GM12878 (cell line): ENCODE measurements around the gene ALKBH1. TPM values are rescaled to one million over a fixed set of nuclear protein-coding genes. Genes with fewer than 3 reads are reported as not detected.

Experiments used
- FOXK2 ChIP-seq: fragments of 450-650 bp; IDR thresholded peaks from 2 replicates; pipeline ENCODE4 v1.6.1; 2017; ENCODE audit warnings: mild to moderate bottlenecking, moderate library complexity
- KDM1A ChIP-seq: fragments of 200-600 bp; sonication (generic); IDR thresholded peaks from 2 replicates; pipeline ENCODE4 v1.6.1; 2016; ENCODE audit warnings: borderline replicate concordance
- NFIC ChIP-seq: IDR thresholded peaks from 2 replicates; pipeline ENCODE4 v1.6.1; 2012; ENCODE audit warnings: low read depth, mild to moderate bottlenecking, inconsistent platforms, low read length, moderate library complexity
- PAX8 ChIP-seq: fragments of 450-650 bp; IDR thresholded peaks from 2 replicates; pipeline ENCODE4 v1.6.1; 2017; ENCODE audit warnings: mild to moderate bottlenecking, moderate library complexity
- RCOR1 ChIP-seq: conservative IDR thresholded peaks from 2 replicates; pipeline ENCODE4 v1.6.1; 2012; ENCODE audit warnings: low read depth, low read length, improper control_type of control experiment
- SIX5 ChIP-seq: IDR thresholded peaks from 2 replicates; pipeline ENCODE4 v1.6.1; 2011; ENCODE audit warnings: mild to moderate bottlenecking, low read depth, low read length, moderate library complexity; ENCODE audit not compliant: severe bottlenecking
- WRNIP1 ChIP-seq: IDR thresholded peaks from 2 replicates; pipeline ENCODE4 v1.6.1; 2011; ENCODE audit warnings: low read depth, low read length, improper control_type of control experiment, borderline replicate concordance
- ZZZ3 ChIP-seq: IDR thresholded peaks from 2 replicates; pipeline ENCODE4 v1.6.1; 2011; ENCODE audit warnings: low read depth; ENCODE audit not compliant: control insufficient read depth, insufficient read length
- polyA plus RNA-seq, 11 experiments: library from polyadenylated mRNA; depleted of rRNA in 4 of 11; unstranded in 6 of 11; stranded (reverse) in 5 of 11; fragments of >200 nt; fragmentation: Nextera tagmentation in 4 of 11; fragmentation: Illumina TruSeq in 1 of 11; extraction: Ambion mirVana in 4 of 11; extraction: Trizol in 1 of 11; gene quantifications; 1 replicate in 1 of 11; 2 replicates in 10 of 11; pipeline versions ENCODE4 v1.2.1 to v1.2.3, GENCODE V29; 2011 to 2016; ENCODE audit warnings: inconsistent platforms in 2 of 11, missing spikeins in 2 of 11, low read depth in 1 of 11
- total RNA-seq, 4 experiments: library from RNA; depleted of rRNA in 3 of 4; stranded (reverse); fragments of >200 nt in 3 of 4; fragmentation: Illumina TruSeq in 1 of 4; extraction: Trizol in 1 of 4; gene quantifications; 2 replicates each; pipeline versions ENCODE4 v1.2.1 to v1.2.3, GENCODE V29; 2013 to 2021
- TF ChIP-seq, protein P1 (sequence below): IDR thresholded peaks from 2 replicates; pipeline ENCODE4 v1.6.1; 2011; ENCODE audit warnings: mild to moderate bottlenecking, low read depth, low read length, moderate library complexity; ENCODE audit not compliant: insufficient replicate concordance
- TF ChIP-seq, protein P2 (sequence below): fragments of 450-650 bp; IDR thresholded peaks from 2 replicates; pipeline ENCODE4 v1.6.1; 2017; ENCODE audit warnings: mild to moderate bottlenecking
- TF ChIP-seq, protein P3 (sequence below), 3 experiments: IDR thresholded peaks in 2 of 3; conservative IDR thresholded peaks in 1 of 3; 2 replicates each; pipeline ENCODE4 v1.5.1; 2011; ENCODE audit warnings: low read depth in 3 of 3, low read length in 3 of 3, mild to moderate bottlenecking in 3 of 3, control low read depth in 2 of 3, moderate library complexity in 2 of 3, inconsistent platforms in 1 of 3, mixed read lengths in 1 of 3; ENCODE audit not compliant: control insufficient read depth in 2 of 3, insufficient read depth in 1 of 3; ENCODE audit errors: extremely low read depth in 1 of 3

ALKBH1 gene
- total and polyA plus RNA-seq, 10 of the 15 experiments (the other 5 are each of a cell fraction or from before 2014, with no cell fraction given): 6.5 to 24.1 (median 17.0) TPM

DNA sequence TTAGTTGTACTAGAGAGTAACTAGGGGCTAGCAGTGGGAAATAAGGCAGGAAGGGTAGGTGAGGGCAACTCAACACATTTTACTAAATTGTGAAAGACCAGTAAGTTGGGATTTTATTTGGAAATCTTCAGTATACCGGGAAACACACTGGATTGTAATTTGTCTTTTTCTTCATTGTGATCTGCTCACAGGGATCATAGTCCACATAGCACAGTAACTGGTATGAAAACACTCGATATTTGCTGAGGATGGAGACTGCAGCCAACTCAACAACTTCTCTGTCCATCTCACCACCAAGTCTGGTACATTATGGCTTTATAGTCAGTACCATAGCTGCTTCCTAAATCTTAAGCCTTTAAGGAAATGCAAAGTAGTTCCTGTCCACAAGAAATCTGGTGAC, 2.5 kb upstream of the ALKBH1 start (continued):
- TF ChIP-seq, protein P1, sequence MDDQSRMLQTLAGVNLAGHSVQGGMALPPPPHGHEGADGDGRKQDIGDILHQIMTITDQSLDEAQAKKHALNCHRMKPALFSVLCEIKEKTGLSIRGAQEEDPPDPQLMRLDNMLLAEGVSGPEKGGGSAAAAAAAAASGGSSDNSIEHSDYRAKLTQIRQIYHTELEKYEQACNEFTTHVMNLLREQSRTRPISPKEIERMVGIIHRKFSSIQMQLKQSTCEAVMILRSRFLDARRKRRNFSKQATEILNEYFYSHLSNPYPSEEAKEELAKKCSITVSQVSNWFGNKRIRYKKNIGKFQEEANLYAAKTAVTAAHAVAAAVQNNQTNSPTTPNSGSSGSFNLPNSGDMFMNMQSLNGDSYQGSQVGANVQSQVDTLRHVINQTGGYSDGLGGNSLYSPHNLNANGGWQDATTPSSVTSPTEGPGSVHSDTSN: no peak
- no peak for TF ChIP-seq KDM1A
- no peak for TF ChIP-seq NFIC
- TF ChIP-seq FOXK2: no peak
- TF ChIP-seq, protein P2, sequence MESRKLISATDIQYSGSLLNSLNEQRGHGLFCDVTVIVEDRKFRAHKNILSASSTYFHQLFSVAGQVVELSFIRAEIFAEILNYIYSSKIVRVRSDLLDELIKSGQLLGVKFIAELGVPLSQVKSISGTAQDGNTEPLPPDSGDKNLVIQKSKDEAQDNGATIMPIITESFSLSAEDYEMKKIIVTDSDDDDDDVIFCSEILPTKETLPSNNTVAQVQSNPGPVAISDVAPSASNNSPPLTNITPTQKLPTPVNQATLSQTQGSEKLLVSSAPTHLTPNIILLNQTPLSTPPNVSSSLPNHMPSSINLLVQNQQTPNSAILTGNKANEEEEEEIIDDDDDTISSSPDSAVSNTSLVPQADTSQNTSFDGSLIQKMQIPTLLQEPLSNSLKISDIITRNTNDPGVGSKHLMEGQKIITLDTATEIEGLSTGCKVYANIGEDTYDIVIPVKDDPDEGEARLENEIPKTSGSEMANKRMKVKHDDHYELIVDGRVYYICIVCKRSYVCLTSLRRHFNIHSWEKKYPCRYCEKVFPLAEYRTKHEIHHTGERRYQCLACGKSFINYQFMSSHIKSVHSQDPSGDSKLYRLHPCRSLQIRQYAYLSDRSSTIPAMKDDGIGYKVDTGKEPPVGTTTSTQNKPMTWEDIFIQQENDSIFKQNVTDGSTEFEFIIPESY: no peak
- no peak for TF ChIP-seq RCOR1
- TF ChIP-seq SIX5: no peak
- no peak for TF ChIP-seq ZZZ3
- no peak for TF ChIP-seq PAX8
- TF ChIP-seq, protein P3, sequence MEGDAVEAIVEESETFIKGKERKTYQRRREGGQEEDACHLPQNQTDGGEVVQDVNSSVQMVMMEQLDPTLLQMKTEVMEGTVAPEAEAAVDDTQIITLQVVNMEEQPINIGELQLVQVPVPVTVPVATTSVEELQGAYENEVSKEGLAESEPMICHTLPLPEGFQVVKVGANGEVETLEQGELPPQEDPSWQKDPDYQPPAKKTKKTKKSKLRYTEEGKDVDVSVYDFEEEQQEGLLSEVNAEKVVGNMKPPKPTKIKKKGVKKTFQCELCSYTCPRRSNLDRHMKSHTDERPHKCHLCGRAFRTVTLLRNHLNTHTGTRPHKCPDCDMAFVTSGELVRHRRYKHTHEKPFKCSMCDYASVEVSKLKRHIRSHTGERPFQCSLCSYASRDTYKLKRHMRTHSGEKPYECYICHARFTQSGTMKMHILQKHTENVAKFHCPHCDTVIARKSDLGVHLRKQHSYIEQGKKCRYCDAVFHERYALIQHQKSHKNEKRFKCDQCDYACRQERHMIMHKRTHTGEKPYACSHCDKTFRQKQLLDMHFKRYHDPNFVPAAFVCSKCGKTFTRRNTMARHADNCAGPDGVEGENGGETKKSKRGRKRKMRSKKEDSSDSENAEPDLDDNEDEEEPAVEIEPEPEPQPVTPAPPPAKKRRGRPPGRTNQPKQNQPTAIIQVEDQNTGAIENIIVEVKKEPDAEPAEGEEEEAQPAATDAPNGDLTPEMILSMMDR (IDR thresholded peaks at IDR 0.05 in 2 of 3, conservative IDR thresholded peaks at IDR 0.05 in 1 of 3; ENCODE audit: control insufficient read depth in 2 of 3, extremely low read depth in 1 of 3, insufficient read depth in 1 of 3, low read depth in 3 of 3, low read length in 3 of 3): no peak
- no peak for TF ChIP-seq WRNIP1
